Lower leg skin (tissue), 3 donors: ENCODE measurements around the gene OR13C8.

Source experiments
- POLR2A ChIP-seq, 2 donors: fragments of 450-650 bp; IDR thresholded peaks; one replicate each; pipeline ENCODE4 v1.6.1; 2016 to 2017; ENCODE audit warnings: antibody characterized with exemption in 2 of 2, mild to moderate bottlenecking in 1 of 2, moderate library complexity in 1 of 2
- TF ChIP-seq, protein P1 (sequence below), 3 donors: fragments of 450-650 bp; IDR thresholded peaks; one replicate each; pipeline ENCODE4 v1.5.1; 2016; ENCODE audit warnings: antibody characterized with exemption in 3 of 3, mild to moderate bottlenecking in 3 of 3, moderate library complexity in 2 of 3

DNA sequence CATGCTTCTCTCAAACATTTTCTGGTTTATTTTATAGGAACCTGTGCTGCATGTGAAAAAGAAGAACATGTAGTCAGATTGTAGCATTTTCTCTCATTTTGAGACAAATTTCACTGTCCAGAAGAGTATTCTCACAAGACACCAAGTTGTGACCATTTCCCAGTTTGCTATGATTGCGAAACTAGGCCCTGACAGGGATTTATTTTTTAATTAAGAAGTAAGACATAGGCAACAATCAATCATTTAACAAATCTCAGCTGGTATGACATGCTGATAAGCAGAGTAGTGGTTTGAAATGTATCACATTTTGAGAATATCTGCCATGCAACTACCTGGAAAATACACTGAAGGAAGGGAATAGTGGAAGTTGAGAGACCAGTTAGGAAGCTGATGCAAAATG is 11.6 kb downstream of the OR13C8 start:
- TF ChIP-seq, protein P1, sequence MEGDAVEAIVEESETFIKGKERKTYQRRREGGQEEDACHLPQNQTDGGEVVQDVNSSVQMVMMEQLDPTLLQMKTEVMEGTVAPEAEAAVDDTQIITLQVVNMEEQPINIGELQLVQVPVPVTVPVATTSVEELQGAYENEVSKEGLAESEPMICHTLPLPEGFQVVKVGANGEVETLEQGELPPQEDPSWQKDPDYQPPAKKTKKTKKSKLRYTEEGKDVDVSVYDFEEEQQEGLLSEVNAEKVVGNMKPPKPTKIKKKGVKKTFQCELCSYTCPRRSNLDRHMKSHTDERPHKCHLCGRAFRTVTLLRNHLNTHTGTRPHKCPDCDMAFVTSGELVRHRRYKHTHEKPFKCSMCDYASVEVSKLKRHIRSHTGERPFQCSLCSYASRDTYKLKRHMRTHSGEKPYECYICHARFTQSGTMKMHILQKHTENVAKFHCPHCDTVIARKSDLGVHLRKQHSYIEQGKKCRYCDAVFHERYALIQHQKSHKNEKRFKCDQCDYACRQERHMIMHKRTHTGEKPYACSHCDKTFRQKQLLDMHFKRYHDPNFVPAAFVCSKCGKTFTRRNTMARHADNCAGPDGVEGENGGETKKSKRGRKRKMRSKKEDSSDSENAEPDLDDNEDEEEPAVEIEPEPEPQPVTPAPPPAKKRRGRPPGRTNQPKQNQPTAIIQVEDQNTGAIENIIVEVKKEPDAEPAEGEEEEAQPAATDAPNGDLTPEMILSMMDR (IDR thresholded peaks at IDR 0.05): no peak
- TF ChIP-seq POLR2A (IDR thresholded peaks at IDR 0.05): no peak
